Mesothelial cell of epicardium (in vitro differentiated cells): ENCODE data around the gene ANAPC15. TPM values are rescaled to one million over a fixed set of nuclear protein-coding genes. Genes with fewer than 3 reads are reported as not detected.
"Not testable (repeated sequence)": the region's sequence is repeated elsewhere in the genome, so short reads cannot be mapped to it uniquely, and the experiment has no call there.

Experiments
- DNase-seq, 2 experiments: peaks; one replicate each; pipeline ENCODE4 v3.0.0; 2021; ENCODE audit warnings: low spot score in 2 of 2; ENCODE audit not compliant: unreplicated experiment in 2 of 2
- H3K27ac Mint-ChIP-seq: 2 replicates; pipeline ENCODE4 v1.8.0; 2021; ENCODE audit warnings: mixed read lengths
- H3K27me3 Mint-ChIP-seq: 2 replicates; pipeline ENCODE4 v1.8.0; 2021; ENCODE audit warnings: low read depth, mixed read lengths
- H3K36me3 Mint-ChIP-seq: 2 replicates; pipeline ENCODE4 v1.8.0; 2021; ENCODE audit warnings: mixed read lengths
- H3K4me1 Mint-ChIP-seq: 2 replicates; pipeline ENCODE4 v1.8.0; 2021; ENCODE audit warnings: mixed read lengths
- H3K4me3 Mint-ChIP-seq: 2 replicates; pipeline ENCODE4 v1.8.0; 2021; ENCODE audit warnings: mild to moderate bottlenecking, moderate library complexity, mixed read lengths
- H3K9me3 Mint-ChIP-seq: 2 replicates; pipeline ENCODE4 v1.8.0; 2021; ENCODE audit warnings: mixed read lengths
- total RNA-seq: library from RNA; stranded (reverse); gene quantifications from 3 replicates; pipeline ENCODE4 v1.2.1, GENCODE V29; 2021
- TF ChIP-seq, protein P1 (sequence below): fragments of 200-600 bp; sonication (generic); IDR thresholded peaks from one replicate; pipeline ENCODE4 v1.5.0; 2021; ENCODE audit warnings: antibody characterized with exemption; ENCODE audit not compliant: unreplicated experiment

The ANAPC15 gene
- total RNA-seq: 39.3 to 39.5 TPM (median 39.4 TPM) in 3 replicates

DNA sequence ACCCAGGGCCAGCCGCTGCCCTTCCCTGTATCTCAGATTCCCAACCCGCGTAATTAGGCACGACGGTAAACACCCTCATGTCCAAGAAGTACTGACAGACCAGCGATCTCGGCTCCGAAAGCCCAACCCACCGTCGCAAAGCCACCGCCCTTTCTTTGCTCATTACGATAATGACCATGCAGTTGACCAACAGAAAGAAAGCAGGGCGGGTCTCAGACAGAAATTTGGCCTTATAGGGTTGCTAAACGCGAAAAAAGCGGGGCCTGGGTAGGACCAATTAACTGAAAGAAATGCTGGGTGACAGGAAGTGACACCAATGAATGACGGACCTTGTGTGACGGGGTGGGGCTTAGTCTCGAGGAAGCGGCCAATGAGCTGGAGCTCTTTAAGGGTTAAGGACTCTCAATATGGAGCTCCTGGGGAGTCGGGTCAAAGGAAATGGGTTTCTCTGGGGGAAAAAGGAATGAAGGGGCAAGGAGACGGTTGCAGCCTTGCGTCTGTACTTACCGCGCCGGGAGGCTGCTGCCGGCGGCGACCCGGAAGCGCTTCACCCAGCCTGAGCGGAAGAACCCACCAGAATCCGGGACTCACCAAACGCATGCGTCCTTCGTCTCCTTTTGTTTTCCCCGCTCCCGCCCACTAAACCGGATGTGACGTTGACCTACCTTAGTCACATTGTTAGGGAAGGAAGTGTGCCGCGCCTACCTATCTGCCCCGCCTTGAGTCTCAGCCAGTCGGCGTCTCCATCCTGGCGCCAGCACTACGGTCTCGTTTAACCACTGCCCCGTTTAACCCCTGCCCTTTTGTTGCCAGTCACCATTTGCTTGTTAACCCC is at the start of gene ANAPC15:
Gene ANAPC15, minus strand, starts transcription at position 553 of the 835 bp plus-strand sequence. CDS start 1,419 bp downstream, outside the sequence.
- Mint-ChIP-seq H3K4me3 (peak within 1 kb of the TSS; percentile 95), H3K9me3 (no peaks in the 10 kb centered on the region), H3K27ac (peak within 1 kb of the TSS; percentile 100), H3K36me3 (peaks cover 5% of the 10 kb centered on the region), H3K4me1 (peaks cover 19% of the 10 kb centered on the region), H3K27me3 (peaks cover 1% of the 10 kb centered on the region)
- peak; percentile 92 to 94 for DNase-seq
- TF ChIP-seq, protein P1, sequence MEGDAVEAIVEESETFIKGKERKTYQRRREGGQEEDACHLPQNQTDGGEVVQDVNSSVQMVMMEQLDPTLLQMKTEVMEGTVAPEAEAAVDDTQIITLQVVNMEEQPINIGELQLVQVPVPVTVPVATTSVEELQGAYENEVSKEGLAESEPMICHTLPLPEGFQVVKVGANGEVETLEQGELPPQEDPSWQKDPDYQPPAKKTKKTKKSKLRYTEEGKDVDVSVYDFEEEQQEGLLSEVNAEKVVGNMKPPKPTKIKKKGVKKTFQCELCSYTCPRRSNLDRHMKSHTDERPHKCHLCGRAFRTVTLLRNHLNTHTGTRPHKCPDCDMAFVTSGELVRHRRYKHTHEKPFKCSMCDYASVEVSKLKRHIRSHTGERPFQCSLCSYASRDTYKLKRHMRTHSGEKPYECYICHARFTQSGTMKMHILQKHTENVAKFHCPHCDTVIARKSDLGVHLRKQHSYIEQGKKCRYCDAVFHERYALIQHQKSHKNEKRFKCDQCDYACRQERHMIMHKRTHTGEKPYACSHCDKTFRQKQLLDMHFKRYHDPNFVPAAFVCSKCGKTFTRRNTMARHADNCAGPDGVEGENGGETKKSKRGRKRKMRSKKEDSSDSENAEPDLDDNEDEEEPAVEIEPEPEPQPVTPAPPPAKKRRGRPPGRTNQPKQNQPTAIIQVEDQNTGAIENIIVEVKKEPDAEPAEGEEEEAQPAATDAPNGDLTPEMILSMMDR: no peak

DNA sequence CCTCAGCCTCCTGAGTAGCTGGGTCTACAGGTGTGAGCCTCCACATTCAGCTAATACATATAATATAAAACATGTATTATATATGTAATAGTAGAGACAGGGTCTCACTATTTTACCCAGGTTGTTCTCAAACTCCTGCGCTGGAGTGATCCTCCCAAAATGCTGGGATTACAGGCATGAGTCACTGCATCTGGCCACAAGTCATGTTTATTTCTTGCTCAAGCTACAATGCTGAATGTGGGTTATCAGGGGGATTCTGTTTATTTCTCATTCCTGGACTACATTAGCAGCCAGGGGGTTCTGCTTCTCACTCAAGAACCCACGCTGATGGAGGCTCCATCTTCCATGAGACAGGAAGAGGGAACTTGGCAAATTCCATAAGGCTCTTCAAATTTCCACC is 47.8 kb upstream of the ANAPC15 start:
- TF ChIP-seq, protein P1: no peak
- Mint-ChIP-seq H3K9me3 (peaks cover 9% of the 10 kb centered on the region), H3K4me3 (no peak overlapping the region), H3K4me1 (no peaks in the 10 kb centered on the region), H3K27ac (no peak overlapping the region), H3K27me3 (peaks cover 29% of the 10 kb centered on the region), H3K36me3 (no peaks in the 10 kb centered on the region)
- no peak for DNase-seq

DNA sequence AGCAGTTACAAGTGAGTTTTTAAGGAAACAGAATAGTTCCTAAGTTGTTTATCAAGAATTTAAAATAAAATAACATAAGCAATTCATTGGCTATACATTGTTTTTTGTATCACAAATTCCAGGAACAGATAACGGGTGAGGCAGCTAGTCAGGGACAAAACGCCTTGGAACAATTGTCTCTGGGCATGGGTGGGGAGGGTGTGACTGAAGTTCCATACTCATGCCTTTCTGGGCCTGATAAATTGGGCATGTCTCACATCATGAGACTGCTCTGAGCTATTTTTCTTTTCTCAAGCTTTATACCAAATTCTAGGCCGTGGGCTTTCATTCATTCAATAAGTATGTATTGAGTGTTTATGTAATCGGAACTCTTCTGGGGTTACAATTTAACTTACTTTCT is 44.6 kb upstream of the ANAPC15 start:
- no peak overlapping the region for H3K4me3 Mint-ChIP-seq
- H3K4me1 Mint-ChIP-seq: no peaks in the 10 kb centered on the region
- H3K27me3 Mint-ChIP-seq: peaks cover 29% of the 10 kb centered on the region
- TF ChIP-seq, protein P1: no peak
- peaks cover 7% of the 10 kb centered on the region for H3K9me3 Mint-ChIP-seq
- no peak for DNase-seq
- H3K27ac Mint-ChIP-seq: no peak overlapping the region
- no peaks in the 10 kb centered on the region for H3K36me3 Mint-ChIP-seq

DNA sequence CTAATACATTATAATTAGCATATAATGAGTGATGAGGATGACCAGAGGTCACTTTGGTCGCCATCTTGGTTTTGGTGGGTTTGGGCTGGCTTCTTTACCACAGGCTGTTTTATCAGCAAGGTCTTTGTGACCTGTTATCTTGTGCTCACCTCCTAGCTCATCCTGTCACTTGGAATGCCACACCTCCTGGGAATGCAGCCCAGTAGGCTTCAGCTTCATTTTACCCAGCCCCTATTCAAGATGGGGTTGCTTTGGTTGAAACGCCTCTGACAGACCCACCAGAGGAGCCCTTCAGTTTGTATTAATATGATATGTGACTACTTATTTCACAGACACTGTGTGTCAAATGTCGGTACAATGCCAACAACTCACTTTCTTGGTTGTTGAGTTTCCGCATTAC is 43.3 kb upstream of the ANAPC15 start:
- no peaks in the 10 kb centered on the region for H3K9me3 Mint-ChIP-seq
- no peak overlapping the region for H3K27ac Mint-ChIP-seq
- H3K36me3 Mint-ChIP-seq: no peaks in the 10 kb centered on the region
- H3K27me3 Mint-ChIP-seq: peaks cover 25% of the 10 kb centered on the region
- H3K4me1 Mint-ChIP-seq: no peaks in the 10 kb centered on the region
- H3K4me3 Mint-ChIP-seq: no peak overlapping the region
- DNase-seq: no peak
- TF ChIP-seq, protein P1: no peak

DNA sequence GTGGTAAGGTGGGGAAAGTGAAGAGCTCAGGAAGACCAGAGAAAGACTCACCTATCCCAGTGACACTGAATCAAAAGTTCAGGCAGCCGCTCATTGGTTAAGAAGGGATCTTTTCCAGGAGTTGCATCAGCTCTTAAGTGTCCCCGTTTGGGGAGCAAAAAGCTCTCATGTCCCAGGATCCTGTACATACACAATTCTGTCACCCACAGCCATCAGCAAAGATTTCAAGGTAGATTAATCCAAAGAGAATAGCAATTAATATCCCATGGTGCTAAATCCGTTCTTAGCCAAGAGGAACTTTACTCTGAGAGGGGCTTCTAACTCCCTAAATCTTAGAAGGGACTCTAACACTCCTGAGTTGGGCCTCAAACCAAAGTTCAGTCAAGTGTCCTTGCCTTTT is 42.3 kb upstream of the ANAPC15 start:
- peaks cover 18% of the 10 kb centered on the region for H3K27me3 Mint-ChIP-seq
- TF ChIP-seq, protein P1: no peak
- no peaks in the 10 kb centered on the region for H3K4me1 Mint-ChIP-seq
- no peak for DNase-seq
- no peaks in the 10 kb centered on the region for H3K36me3 Mint-ChIP-seq
- no peak overlapping the region for H3K4me3 Mint-ChIP-seq
- no peaks in the 10 kb centered on the region for H3K9me3 Mint-ChIP-seq
- no peak overlapping the region for H3K27ac Mint-ChIP-seq

DNA sequence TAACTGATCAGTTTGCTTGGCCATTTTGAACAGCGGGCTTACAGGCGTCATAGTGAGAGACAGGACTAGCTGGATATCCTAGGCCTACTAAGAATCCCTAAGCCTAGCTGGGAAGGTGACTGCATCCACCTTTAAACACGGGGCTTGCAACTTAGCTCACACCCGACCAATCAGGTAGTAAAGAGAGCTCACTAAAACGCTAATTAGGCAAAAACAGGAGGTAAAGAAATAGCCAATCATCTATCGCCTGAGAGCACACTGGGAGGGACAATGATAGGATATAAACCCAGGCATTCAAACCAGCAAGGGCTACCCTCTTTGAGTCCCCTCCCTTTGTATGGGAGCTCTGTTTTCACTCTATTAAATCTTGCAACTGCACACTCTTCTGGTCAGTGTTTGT is 41.4 kb upstream of the ANAPC15 start:
- not testable (repeated sequence) for H3K27me3 Mint-ChIP-seq, H3K36me3 Mint-ChIP-seq, H3K4me1 Mint-ChIP-seq, DNase-seq, H3K4me3 Mint-ChIP-seq, H3K27ac Mint-ChIP-seq, H3K9me3 Mint-ChIP-seq
